Fibroblast of lung (primary cell): ENCODE data around the gene ABHD5. TPM values are rescaled to one million over a fixed set of nuclear protein-coding genes. Genes with fewer than 3 reads are reported as not detected.

Experiments used
- DNase-seq, 2 donors: peaks; one replicate each; pipeline versions ENCODE4 v3.0.0 to v3.0.0-alpha.2; 2010; ENCODE audit warnings: low read depth in 2 of 2
- H2AFZ ChIP-seq: 2 replicates; pipeline ENCODE4 v1.5.1; 2012; ENCODE audit warnings: low read length, control low read depth, inconsistent platforms
- H3K27ac ChIP-seq: 2 replicates; pipeline ENCODE4 v1.5.1; 2011; ENCODE audit warnings: low read length, control low read depth; ENCODE audit not compliant: insufficient read depth
- H3K27me3 ChIP-seq: 2 replicates; pipeline ENCODE4 v1.5.1; 2011; ENCODE audit warnings: mild to moderate bottlenecking, low read length; ENCODE audit not compliant: control insufficient read depth, insufficient read depth
- H3K36me3 ChIP-seq: 2 replicates; pipeline ENCODE4 v1.5.1; 2011; ENCODE audit warnings: low read length; ENCODE audit not compliant: control insufficient read depth, insufficient read depth
- H3K4me1 ChIP-seq: 2 replicates; pipeline ENCODE4 v1.5.1; 2011; ENCODE audit warnings: low read length; ENCODE audit not compliant: control insufficient read depth, insufficient read depth; ENCODE audit errors: extremely low read depth
- H3K4me2 ChIP-seq: 2 replicates; pipeline ENCODE4 v1.5.1; 2011; ENCODE audit warnings: low read length, control low read depth; ENCODE audit not compliant: insufficient read depth; ENCODE audit errors: extremely low read depth
- H3K4me3 ChIP-seq, 4 experiments: fragments of 200-600 bp in 1 of 4; sonication (generic) in 1 of 4; replicated peaks in 1 of 4; 2 replicates each; pipeline ENCODE4 v1.5.1; 2011 to 2016; ENCODE audit warnings: low read length in 4 of 4, low read depth in 3 of 4, mild to moderate bottlenecking in 3 of 4, control low read depth in 2 of 4, inconsistent platforms in 1 of 4, mixed read lengths in 1 of 4; ENCODE audit not compliant: insufficient read depth in 1 of 4; ENCODE audit errors: control extremely low read depth in 1 of 4
- H3K79me2 ChIP-seq: 2 replicates; pipeline ENCODE4 v1.5.1; 2012; ENCODE audit warnings: mild to moderate bottlenecking, low read length, inconsistent platforms; ENCODE audit not compliant: control insufficient read depth, insufficient read depth
- H3K9ac ChIP-seq: 2 replicates; pipeline ENCODE4 v1.5.1; 2011; ENCODE audit warnings: mild to moderate bottlenecking, low read length, control low read depth; ENCODE audit not compliant: insufficient read depth
- H3K9me3 ChIP-seq: 2 replicates; pipeline ENCODE4 v1.5.1; 2012; ENCODE audit warnings: low read depth, low read length; ENCODE audit not compliant: control insufficient read depth, insufficient read depth
- H4K20me1 ChIP-seq: 2 replicates; pipeline ENCODE4 v1.5.1; 2011; ENCODE audit warnings: low read length; ENCODE audit not compliant: control insufficient read depth, insufficient read depth; ENCODE audit errors: extremely low read depth
- EZH2 ChIP-seq: IDR thresholded peaks from 2 replicates; pipeline ENCODE4 v1.5.1; 2012; ENCODE audit warnings: low read length, control low read depth, mild to moderate bottlenecking; ENCODE audit errors: missing control alignments
- polyA plus RNA-seq, 2 donors: library from polyadenylated mRNA; depleted of rRNA in 1 of 2; stranded (reverse) in 1 of 2; unstranded in 1 of 2; fragments of >200 nt; gene quantifications; 2 replicates each; pipeline ENCODE4 v1.2.1, GENCODE V29; 2011 to 2012; ENCODE audit warnings: missing spikeins in 1 of 2
- total RNA-seq: library from RNA; depleted of rRNA; stranded (reverse); fragments of >200 nt; gene quantifications from 2 replicates; pipeline ENCODE4 v1.2.1, GENCODE V29; 2014
- TF ChIP-seq, protein P1 (sequence below), 2 donors: IDR thresholded peaks in 1 of 2; conservative IDR thresholded peaks in 1 of 2; 1 replicate in 1 of 2; 2 replicates in 1 of 2; pipeline ENCODE4 v1.5.1; 2011 to 2012; ENCODE audit warnings: low read length in 2 of 2, control low read depth in 1 of 2, inconsistent platforms in 1 of 2, low read depth in 1 of 2, mild to moderate bottlenecking in 1 of 2

Gene ABHD5
- total and polyA plus RNA-seq, 2 donors (not counting 1 experiment from before 2014, with no cell fraction given): 59.8 to 64.7 TPM

DNA sequence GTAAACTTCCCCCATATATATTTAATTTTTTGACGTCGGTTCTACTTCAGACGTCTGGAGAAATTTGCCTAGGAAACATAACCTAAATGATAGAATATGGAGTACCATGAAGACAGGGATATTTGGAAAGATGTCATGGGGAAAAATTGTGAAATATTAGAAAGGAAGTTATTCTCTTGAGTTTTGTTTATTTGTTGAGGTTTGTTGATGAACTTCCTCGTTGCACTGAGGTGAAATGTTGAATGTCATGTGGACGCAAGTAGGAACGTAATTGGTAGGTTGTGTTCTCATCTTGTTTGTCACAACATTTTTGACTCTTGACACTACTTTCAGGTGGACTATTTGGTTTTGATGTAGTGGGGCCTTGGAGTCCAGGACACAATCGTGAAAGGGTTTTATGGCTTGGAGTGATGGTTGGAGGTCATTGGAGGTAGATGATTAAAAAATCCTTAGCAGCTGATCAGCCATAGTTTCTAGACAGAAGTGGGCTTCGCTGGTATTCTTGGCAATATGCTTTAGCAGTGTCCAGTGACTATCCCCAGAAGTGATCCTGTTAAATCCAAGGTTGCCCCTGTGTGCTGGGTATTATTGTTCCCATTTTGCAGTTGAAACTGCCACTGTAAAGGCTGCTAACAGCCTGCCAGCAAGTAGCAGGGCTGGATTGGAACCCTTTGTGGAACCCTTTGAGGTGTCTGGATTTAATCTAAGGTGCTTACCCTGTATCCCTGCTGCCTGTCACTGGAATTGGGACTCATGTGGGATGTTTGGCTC is 1.5 kb downstream of the ABHD5 start:
- no peaks in the 10 kb centered on the region for H4K20me1 ChIP-seq
- H3K4me3 ChIP-seq: peak overlapping the region; percentile 55 to 86 (median 85)
- DNase-seq: peak in 1 of 2 donors; percentile 28
- TF ChIP-seq EZH2: no peak
- TF ChIP-seq, protein P1, sequence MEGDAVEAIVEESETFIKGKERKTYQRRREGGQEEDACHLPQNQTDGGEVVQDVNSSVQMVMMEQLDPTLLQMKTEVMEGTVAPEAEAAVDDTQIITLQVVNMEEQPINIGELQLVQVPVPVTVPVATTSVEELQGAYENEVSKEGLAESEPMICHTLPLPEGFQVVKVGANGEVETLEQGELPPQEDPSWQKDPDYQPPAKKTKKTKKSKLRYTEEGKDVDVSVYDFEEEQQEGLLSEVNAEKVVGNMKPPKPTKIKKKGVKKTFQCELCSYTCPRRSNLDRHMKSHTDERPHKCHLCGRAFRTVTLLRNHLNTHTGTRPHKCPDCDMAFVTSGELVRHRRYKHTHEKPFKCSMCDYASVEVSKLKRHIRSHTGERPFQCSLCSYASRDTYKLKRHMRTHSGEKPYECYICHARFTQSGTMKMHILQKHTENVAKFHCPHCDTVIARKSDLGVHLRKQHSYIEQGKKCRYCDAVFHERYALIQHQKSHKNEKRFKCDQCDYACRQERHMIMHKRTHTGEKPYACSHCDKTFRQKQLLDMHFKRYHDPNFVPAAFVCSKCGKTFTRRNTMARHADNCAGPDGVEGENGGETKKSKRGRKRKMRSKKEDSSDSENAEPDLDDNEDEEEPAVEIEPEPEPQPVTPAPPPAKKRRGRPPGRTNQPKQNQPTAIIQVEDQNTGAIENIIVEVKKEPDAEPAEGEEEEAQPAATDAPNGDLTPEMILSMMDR (conservative IDR thresholded peaks at IDR 0.05 in 1 of 2, IDR thresholded peaks at IDR 0.05 in 1 of 2; ENCODE audit: low read depth in 1 of 2, low read length in 2 of 2): no peak
- H3K9ac ChIP-seq: no peak overlapping the region
- no peaks in the 10 kb centered on the region for H3K36me3 ChIP-seq
- H3K9me3 ChIP-seq: no peaks in the 10 kb centered on the region
- no peak overlapping the region for H3K27ac ChIP-seq
- H3K4me1 ChIP-seq: peaks cover 9% of the 10 kb centered on the region
- H3K79me2 ChIP-seq: peaks cover 55% of the 10 kb centered on the region
- H3K4me2 ChIP-seq: peak overlapping the region; percentile 84
- no peaks in the 10 kb centered on the region for H3K27me3 ChIP-seq
- no peak overlapping the region for H2AFZ ChIP-seq

DNA sequence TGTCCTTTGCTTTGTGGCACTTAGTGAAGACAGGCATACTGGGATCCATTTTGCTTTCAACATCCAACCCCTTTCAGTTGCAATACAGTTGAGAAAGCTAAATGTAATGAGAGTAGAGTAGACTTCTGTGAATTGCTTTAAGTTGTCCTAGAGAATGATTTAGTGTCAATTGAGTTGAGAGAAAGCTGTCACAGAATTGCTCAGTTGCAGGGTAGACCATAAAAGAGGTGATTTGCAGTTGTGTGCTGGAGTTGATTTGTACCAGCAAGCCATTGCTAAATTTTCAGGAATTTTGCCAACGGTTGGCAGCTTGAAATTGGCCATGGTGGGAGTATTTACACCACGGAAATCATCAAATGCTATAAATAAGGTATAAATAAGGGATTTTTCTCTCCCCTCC is 2.2 kb downstream of the ABHD5 start:
- Histone ChIP-seq H3K36me3 (no peaks in the 10 kb centered on the region), H4K20me1 (no peaks in the 10 kb centered on the region), H3K27ac (no peak overlapping the region), H2AFZ (no peak overlapping the region), H3K9me3 (no peaks in the 10 kb centered on the region), H3K27me3 (no peaks in the 10 kb centered on the region), H3K4me3 (peak overlapping the region; percentile 55 to 86 (median 85)), H3K9ac (no peak overlapping the region), H3K4me1 (peaks cover 9% of the 10 kb centered on the region), H3K79me2 (peaks cover 62% of the 10 kb centered on the region), H3K4me2 (peak overlapping the region; percentile 84)
- TF ChIP-seq EZH2: no peak
- TF ChIP-seq, protein P1 (conservative IDR thresholded peaks at IDR 0.05 in 1 of 2, IDR thresholded peaks at IDR 0.05 in 1 of 2; ENCODE audit: low read depth in 1 of 2, low read length in 2 of 2): no peak
- no peak for DNase-seq

DNA sequence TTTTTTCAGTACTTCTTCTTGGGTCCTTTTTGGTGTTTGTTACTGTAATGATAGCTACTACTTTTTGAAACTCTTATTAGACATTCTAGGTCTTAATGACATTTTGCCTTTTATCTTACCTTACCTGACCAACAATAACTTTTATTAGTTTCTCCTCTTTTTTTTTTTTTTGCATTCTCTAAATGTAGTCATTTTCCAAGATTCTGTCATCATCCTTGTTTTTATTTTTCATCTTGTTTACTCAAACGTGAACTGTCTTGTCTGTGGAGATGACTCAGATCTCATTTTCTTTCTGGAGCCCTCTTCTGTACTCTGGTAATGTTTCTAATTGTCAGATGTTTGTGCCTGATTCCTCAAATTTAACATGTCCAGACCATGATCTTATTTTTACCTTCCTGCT is 2.9 kb downstream of the ABHD5 start:
- no peak overlapping the region for H3K27ac ChIP-seq

More for the DNA sequence above, 2.9 kb downstream of the ABHD5 start:
- Histone ChIP-seq H3K27me3 (no peaks in the 10 kb centered on the region), H3K4me3 (peak overlapping the region in 3 of 4 experiments; percentile 85 to 86 (median 85)), H3K4me1 (peaks cover 9% of the 10 kb centered on the region), H3K4me2 (peak overlapping the region; percentile 84), H3K36me3 (no peaks in the 10 kb centered on the region), H3K9ac (no peak overlapping the region), H2AFZ (no peak overlapping the region), H4K20me1 (no peaks in the 10 kb centered on the region), H3K79me2 (peaks cover 67% of the 10 kb centered on the region), H3K9me3 (no peaks in the 10 kb centered on the region)
- TF ChIP-seq EZH2: no peak
- TF ChIP-seq, protein P1 (conservative IDR thresholded peaks at IDR 0.05 in 1 of 2, IDR thresholded peaks at IDR 0.05 in 1 of 2; ENCODE audit: low read depth in 1 of 2, low read length in 2 of 2): no peak
- DNase-seq: no peak
